HG03442 (cell line): Measurements from ENCODE around the gene PTPRN2.
"Not testable (repeated sequence)": the region's sequence is repeated elsewhere in the genome, so short reads cannot be mapped to it uniquely, and the experiment has no call there.

Source experiments
- ATAC-seq: cut with Tn5 transposase; IDR thresholded peaks from one replicate; pipeline ENCODE4 v1.9.1; 2021; ENCODE audit warnings: mild to moderate bottlenecking, moderate library complexity; ENCODE audit not compliant: unreplicated experiment

Gene PTPRN2

DNA sequence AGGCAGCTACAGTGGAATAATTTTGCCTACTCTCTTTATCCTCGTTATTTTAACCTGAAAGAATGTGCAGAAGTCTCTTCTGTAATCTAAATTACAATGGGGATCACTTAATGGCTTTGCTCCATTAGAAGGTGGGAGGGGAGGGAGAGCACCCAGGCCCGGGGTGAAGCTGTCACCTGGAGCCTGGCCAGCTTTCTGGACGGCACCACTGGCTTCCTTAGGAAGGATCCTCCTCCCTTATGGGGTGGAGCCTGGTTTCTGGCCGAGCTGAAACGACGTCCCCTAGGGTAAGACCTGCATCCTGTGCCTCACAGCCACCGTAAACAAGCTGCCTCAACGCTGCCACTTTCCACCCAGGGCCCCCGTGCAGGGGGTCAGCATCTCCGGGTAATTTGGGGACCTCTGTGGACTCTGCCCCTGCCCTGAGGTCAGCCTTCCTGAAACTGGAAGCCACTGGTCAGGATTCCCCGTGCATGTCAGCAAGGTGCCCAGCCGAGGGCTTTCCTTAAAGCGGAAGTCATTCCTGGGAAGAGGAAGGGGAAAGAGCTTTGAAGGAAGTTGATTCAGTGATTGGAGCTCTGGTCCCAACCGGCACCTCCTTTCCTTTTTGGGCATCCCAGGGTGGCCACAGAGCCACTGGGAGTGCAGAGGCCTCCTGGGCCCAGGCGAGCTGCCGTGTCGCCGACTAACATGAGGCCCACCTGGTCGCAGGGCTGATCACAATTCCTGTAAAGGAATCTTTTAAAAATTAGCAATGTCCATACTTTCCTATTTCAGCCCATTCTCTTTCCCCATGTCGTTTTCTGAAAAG is 681.8 kb downstream of the PTPRN2 start:
- ATAC-seq, result no peak

- ATAC-seq, result no peak
Observed at GRCh38 chr7:157904866-157905570, 682.6 kb downstream of the PTPRN2 start.

GRCh38 chr7:157904211-157904865 is 683.3 kb downstream of the PTPRN2 start:
- no peak for ATAC-seq

GRCh38 chr7:157903710-157904109 is 683.9 kb downstream of the PTPRN2 start:
- no peak for ATAC-seq

DNA sequence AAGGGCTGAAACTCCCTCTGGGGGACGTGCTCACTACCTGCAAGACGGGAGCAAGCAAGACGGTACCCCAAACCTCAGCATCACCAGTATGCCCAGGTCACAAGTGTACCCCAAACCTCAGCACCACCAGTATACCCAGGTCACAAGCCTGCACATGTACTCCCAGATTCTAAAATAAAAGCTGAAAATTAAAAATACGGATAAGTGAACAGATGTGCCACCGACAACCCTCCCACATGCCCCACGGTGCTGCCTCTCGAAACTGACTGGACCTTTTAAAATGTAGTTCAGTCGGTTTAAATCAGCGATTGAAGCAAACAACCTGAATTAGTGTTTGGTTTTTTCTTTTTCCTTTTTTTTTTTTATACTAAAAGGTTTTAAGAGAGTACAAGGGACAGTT is 684.3 kb downstream of the PTPRN2 start:
- ATAC-seq, result no peak

DNA sequence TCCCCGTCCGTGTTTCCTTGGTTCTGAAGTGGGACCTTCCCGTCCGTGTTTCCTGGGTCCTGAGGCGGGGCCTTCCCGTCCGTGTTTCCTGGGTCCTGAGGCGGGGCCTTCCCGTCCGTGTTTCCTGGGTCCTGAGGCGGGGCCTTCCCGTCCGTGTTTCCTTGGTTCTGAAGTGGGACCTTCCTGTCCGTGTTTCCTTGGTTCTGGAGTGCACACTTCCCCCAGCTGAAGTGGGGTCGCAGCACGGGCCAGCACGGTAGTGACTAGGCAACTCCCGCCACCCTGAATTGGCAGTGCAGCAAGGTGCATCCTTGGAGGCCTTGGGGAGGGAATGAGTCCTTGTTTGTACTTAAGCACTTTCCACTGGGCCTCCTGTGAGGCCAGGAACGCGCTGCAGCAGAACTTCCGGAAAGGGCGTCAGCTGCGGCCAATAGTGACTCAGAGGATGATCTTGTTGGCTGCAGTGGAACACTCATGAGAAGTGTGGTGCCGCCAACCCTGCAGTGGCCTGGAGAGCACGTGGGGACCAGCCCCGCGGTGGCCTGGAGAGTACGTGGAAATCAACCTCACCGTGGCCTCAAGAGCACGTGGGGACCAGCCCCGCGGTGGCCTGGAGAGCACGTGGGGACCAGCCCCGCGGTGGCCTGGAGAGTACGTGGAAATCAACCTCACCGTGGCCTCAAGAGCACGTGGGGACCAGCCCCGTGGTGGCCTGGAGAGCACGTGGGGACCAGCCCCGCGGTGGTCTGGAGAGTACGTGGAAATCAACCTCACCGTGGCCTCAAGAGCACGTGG is 685.6 kb downstream of the PTPRN2 start:
- not testable (repeated sequence) for ATAC-seq

- no peak for ATAC-seq
Observed at GRCh38 chr7:157901166-157901565, 686.5 kb downstream of the PTPRN2 start.

DNA sequence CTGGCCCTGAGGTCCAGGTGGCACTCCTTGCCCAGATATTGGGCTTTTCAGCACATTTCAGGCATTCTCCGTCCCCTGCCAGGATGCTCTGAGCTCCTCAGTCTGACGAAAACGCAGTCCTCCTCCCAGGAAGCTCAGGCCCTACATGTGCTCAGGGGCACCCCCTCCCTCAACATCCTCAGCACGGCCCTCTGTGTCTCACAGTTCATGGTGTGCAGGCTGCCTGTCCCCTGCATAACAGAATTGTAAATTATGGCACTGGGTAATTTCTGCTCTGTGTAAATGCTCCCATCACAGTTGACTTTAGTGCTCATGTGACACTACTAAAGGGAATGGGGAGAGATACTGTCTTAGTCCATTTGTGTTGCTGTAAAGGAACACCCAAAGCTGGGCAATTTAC is 687.1 kb downstream of the PTPRN2 start:
- no peak for ATAC-seq

DNA sequence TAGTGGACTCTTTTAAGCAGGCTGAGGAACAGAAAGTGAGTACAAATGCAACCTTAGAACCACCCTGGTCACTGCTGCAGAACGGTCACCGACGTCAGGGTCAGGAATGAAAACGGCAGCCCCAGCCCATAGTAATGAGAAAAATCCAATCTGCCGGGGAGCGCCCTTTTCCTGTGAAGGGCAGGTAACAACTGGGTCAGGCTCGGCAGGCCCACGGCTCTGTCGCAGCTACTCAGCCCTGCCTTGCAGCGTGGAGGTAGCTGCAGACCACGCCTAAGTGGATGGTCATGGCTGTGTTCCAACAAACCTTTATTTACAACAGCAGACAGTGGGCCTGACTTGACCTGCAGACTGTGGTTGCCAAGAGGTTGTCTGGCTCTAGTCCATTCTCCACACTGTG is 687.6 kb downstream of the PTPRN2 start:
- no peak for ATAC-seq

- ATAC-seq, result no peak
Observed at GRCh38 chr7:157898802-157899505, 688.7 kb downstream of the PTPRN2 start.

GRCh38 chr7:157898261-157898660 is 689.4 kb downstream of the PTPRN2 start:
- ATAC-seq, result no peak

DNA sequence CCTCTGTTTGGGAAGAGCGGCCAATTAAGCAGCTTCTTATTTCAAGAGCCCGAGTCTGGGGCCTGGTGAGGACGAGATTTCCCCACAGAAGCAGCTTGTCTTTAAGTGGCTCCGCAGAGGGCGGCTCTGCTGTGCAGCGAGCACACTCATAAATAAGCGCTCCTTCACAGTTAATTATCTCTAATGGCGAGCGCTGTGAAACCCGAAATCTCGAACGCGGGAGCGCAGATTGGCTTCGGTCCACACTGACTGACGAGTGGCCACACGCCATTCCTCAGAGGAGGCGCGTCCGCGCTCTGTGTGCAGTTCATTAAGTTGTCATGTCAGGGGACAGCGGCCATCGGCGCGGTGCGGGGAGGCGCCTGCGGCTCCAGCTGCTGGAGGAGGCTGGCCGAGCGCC is 689.9 kb downstream of the PTPRN2 start:
- no peak for ATAC-seq

DNA sequence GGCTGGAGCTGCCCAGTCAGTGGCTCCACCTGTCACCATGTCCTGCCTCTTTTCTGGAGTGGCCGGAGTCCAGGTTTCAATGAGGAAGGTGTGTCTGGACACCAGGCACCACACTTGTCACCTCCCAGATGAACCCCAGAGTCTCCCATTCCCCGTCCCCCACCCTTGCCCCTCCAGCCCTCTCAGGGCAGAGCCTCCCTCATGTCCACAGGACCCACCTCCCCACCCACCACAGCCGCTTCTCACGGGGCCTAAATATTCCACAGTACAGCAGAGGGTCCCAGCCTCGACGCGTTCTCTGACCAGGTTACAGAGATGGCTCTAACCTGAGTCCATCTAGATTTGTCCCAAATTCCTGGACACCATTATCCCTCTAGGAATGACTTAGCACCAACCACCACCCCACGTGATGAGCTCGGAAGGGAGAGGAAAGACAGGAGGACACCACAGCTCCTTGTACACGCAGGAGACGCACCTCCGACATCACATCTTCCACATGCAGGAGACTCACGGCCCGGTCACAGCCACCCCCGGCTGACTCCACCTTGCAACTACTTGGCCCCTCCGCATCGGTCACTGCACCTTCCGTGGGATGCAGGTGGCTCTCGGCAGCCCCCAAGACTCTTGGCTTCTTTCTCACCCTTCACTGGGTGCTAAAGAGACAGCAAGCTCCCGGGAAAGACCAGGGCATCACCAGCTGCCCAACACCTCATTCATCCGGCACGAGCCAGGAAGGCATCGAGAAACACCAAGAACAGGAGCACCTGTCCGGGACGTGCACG is 690.7 kb downstream of the PTPRN2 start:
- no peak for ATAC-seq

DNA sequence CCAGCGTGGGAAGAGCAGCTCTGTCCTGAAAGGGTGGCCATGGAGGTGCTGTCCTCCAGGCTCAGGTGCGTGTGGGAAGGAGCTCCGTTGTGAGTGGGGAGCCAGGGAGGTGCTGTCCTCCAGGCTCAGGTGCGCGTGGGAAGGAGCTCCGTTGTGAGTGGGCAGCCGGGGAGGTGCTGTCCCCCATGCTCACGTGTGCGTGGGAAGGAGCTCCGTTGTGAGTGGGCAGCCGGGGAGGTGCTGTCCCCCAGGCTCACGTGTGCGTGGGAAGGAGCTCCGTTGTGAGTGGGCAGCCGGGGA is 691.3 kb downstream of the PTPRN2 start:
- not testable (repeated sequence) for ATAC-seq

DNA sequence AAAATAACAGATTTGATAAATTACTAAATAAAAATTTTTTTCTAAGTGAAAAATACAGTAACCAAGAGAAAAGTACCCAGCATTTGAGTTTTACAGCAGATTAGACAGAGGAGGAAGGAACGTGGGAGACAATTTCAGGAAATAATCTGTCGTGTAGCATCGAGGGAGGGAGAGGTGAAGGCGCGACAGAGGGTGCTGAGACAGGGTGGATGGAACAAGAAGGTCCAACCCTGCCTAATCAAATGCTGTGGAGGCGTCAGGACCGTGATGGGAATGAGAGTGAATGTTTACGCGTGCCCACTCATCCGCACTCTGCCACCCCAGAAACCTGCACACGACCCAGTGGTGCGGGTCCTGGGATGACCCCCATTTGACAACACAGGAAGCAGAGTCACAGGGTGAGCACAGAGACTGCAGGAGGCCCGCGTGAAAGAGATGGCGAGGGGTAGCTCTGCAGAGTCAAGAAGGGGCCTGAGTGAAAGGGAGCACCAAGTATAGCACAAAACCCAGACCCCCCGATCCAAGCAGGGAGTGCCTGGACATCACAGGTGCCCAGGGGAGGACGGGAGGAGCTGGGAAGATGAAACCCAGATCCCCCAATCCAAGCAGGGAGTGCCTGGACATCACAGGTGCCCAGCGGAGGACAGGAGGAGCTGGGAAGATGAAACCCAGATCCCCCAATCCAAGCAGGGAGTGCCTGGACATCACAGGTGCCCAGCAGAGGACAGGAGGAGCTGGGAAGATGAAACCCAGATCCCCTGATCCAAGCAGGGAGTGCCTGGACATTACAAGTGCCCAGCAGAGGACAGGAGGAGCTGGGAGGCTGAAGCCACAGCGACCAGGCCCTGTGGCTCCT is 691.9 kb downstream of the PTPRN2 start:
- ATAC-seq, result no peak

DNA sequence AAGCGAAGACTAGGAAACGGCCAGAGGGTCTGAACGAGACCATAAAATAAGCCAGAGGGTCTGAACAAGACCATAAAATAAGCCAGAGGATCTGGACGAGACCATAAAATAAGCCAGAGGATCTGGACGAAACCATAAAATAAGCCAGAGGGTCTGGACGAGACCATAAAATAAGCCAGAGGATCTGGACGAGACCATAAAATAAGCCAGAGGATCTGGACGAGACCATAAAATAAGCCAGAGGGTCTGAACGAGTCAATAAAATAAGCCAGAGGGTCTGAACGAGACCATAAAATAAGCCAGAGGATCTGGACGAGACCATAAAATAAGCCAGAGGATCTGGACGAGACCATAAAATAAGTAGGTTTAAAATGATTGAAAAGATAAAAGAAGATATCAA is 692.5 kb downstream of the PTPRN2 start:
- ATAC-seq, result not testable (repeated sequence)

GRCh38 chr7:157893535-157894044 is 694.0 kb downstream of the PTPRN2 start:
- ATAC-seq, result no peak

- ATAC-seq, result no peak
Observed at GRCh38 chr7:157892751-157893523, 694.7 kb downstream of the PTPRN2 start.
